Muscle of back (tissue), 11 donors: ENCODE measurements around the gene PTPA. TPM values are rescaled to one million over a fixed set of nuclear protein-coding genes. Genes with fewer than 3 reads are reported as not detected.
A peak's percentile ranks its signal among the peaks of the same experiment; 100 is the strongest.

ENCODE experiments used
- DNase-seq, 3 donors: peaks; one replicate each; pipeline versions ENCODE4 v3.0.0 to v3.0.0-alpha.2; 2013
- polyA plus RNA-seq, 10 donors: library from polyadenylated mRNA; unstranded; fragments of 120-200 nt; gene quantifications; one replicate each; pipeline ENCODE4 v1.2.1, GENCODE V29; 2013; ENCODE audit not compliant: insufficient read length in 10 of 10

The PTPA gene
- polyA plus RNA-seq, 10 donors: 104 to 129 (median 112) TPM

GRCh38 chr9:129135476-129135875 is 24.3 kb downstream of the PTPA start:
- no peak for DNase-seq

- no peak for DNase-seq
Measured at GRCh38 chr9:129136446-129137035, 25.3 kb downstream of the PTPA start.

- DNase-seq: no peak
Measured at GRCh38 chr9:129137292-129138143, 26.3 kb downstream of the PTPA start.

GRCh38 chr9:129138144-129138462 is 26.9 kb downstream of the PTPA start:
- no peak for DNase-seq

GRCh38 chr9:129138476-129139232 is 27.4 kb downstream of the PTPA start:
- DNase-seq: peak in 2 of 3 donors; percentile 66 to 84

GRCh38 chr9:129139233-129139992 is 28.2 kb downstream of the PTPA start:
- DNase-seq: peak; percentile 92 to 96 (median 93)

GRCh38 chr9:129139993-129140396 is 28.8 kb downstream of the PTPA start:
- peak; percentile 100 for DNase-seq

GRCh38 chr9:129140397-129141065 is 29.3 kb downstream of the PTPA start:
- peak in 1 of 3 donors; percentile 62 for DNase-seq

GRCh38 chr9:129141066-129142041 is 30.1 kb downstream of the PTPA start:
- DNase-seq: peak; percentile 86 to 93 (median 90)

- DNase-seq: peak in 1 of 3 donors; percentile 55
Measured at GRCh38 chr9:129142138-129142935, 31.1 kb downstream of the PTPA start.

GRCh38 chr9:129143031-129143927 is 32.1 kb downstream of the PTPA start:
- peak; percentile 87 to 93 (median 90) for DNase-seq

GRCh38 chr9:129145316-129145715 is 34.1 kb downstream of the PTPA start:
- no peak for DNase-seq

- peak; percentile 90 to 94 (median 90) for DNase-seq
Measured at GRCh38 chr9:129145841-129146292, 34.7 kb downstream of the PTPA start.

GRCh38 chr9:129146441-129146941 is 35.3 kb downstream of the PTPA start:
- DNase-seq: peak; percentile 70 to 86 (median 71)

- DNase-seq: no peak
Measured at GRCh38 chr9:129148463-129149204, 37.4 kb downstream of the PTPA start.

GRCh38 chr9:129149442-129149841 is 38.2 kb downstream of the PTPA start:
- DNase-seq: no peak

- DNase-seq: no peak
Measured at GRCh38 chr9:129150122-129150521, 38.9 kb downstream of the PTPA start.
